K562 treated with DMSO at 1 percent for 24 hours (cell line): ENCODE data around the gene YLPM1. TPM values are rescaled to one million over a fixed set of nuclear protein-coding genes. Genes with fewer than 3 reads are reported as not detected.

Source experiments
- total RNA-seq: library from RNA; unstranded; fragments of 300-600 nt; gene quantifications from 2 replicates; pipeline ENCODE4 v1.2.3, GENCODE V29; 2022; ENCODE audit warnings: low read depth; ENCODE audit not compliant: insufficient read depth

Gene YLPM1
- total RNA-seq, result 19.0 and 21.4 TPM in 2 replicates

GRCh38 chr14:74762917-74763802, at the start of gene YLPM1:
Gene YLPM1 (plus strand): TSS chr14:74763316. CDS start chr14:74763490, 174 bp downstream.

DNA sequence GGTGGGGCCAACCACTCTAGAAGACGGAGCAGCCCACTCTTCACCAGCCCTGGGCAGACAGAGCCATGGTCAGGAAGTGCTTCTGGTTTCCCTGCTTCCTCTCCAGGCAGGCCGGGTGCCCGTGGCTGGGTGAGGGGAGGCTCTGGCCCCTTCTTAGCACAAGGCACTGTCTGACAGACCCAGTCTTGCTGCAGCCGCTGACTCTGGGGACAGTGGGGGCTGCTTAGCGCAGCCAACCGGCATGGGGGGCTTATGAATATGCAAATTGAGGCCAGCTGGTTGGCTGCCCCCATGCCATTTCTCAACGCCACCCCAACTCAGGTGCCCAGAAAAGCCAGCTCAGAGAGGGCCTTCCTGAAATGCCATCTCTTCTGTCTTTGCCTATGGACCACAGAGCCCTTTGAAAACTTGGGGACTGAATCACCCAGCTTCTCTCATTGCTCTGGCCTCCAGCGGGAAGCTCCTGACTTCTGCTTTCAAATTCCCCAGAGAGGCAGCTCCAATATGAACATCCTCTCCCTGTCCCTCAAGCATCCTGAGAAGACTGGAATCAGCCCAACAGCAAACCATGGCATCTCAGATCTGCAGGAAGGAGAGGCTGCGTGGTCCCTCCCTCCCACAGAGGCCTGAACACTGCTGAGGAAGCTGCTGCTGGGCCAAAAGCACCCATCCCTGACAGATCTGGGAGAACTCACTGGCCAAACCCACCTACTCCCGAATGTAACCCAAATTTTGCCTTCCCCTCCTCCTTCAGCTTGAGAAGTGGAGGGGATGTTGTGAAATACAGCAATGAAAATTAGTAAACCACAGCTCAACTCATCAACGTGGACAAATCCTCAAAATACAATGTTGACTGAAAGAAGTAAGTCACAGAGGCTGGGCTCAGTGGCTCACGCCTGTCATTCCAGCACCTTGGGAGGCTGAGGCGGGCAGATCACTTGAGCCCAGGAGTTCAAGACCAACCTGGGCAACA, 113.1 kb downstream of the YLPM1 start, which contains the start of gene PROX2:
PROX2 (minus strand) TSS at position 205 of the 973 bp plus-strand sequence. CDS start 12,311 bp downstream, outside the sequence.

GRCh38 chr14:74881431-74882102, 118.5 kb downstream of the YLPM1 start, which contains the start of gene DLST:
Gene DLST (plus strand): TSS chr14:74881916. CDS start chr14:74881954, 38 bp downstream.

Other genes with a start within 250 kb of the YLPM1 start
- gene LTBP2, start 151.1 kb upstream of the YLPM1 start, total RNA-seq, result 0.91 and 1.1 TPM in 2 replicates
- gene AREL1, start 50.2 kb upstream of the YLPM1 start, total RNA-seq, result 11.5 and 12.6 TPM in 2 replicates
- 23.3 and 23.9 TPM in 2 replicates for gene FCF1, start 50.2 kb upstream of the YLPM1 start, total RNA-seq
- gene PROX2, start 112.8 kb downstream of the YLPM1 start, total RNA-seq, result 0.08 TPM in 1 of 2 replicates, not detected in the other
- 40.8 and 43.9 TPM in 2 replicates for gene DLST, start 118.6 kb downstream of the YLPM1 start, total RNA-seq
- gene RPS6KL1, start 159.9 kb downstream of the YLPM1 start, total RNA-seq, result 2.7 and 4.0 TPM in 2 replicates
- gene PGF, start 192.3 kb downstream of the YLPM1 start, total RNA-seq, result 1.1 and 2.0 TPM in 2 replicates
- 25.6 and 33.0 TPM in 2 replicates for gene EIF2B2, start 239.6 kb downstream of the YLPM1 start, total RNA-seq